GM19328 (cell line): ENCODE measurements around the gene SDCCAG8.

Source experiments
- ATAC-seq: cut with Tn5 transposase; IDR thresholded peaks from one replicate; pipeline ENCODE4 v1.9.1; 2021; ENCODE audit warnings: mild to moderate bottlenecking, moderate library complexity; ENCODE audit not compliant: unreplicated experiment

Gene SDCCAG8

DNA sequence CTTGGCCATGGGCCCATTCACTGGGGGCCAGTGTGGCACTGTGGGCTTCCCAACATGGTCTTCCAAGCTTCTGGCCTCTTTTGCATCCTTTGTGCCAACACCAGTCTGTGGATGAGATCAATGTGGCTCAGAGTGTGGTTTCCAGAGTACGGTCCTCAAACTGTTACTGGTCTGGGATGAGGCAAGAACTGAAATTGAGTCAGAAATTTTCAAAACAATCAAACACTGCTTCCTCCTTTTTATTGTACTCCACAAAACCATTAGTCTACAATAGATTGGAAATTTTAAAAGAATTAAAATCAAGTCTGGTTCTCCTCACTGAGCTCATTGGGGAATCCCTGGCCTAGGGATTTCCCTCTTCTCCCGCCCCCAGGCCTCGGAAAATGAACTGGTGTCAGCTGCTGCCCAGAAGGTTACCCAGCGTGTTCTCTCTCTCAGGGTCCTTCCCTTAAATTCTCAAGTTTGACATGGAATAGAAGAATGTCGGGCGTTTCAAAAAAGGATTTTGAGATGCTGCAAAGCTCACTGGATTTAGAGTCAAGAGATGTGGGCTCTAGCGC is 222.0 kb downstream of the SDCCAG8 start:
- no peak for ATAC-seq

DNA sequence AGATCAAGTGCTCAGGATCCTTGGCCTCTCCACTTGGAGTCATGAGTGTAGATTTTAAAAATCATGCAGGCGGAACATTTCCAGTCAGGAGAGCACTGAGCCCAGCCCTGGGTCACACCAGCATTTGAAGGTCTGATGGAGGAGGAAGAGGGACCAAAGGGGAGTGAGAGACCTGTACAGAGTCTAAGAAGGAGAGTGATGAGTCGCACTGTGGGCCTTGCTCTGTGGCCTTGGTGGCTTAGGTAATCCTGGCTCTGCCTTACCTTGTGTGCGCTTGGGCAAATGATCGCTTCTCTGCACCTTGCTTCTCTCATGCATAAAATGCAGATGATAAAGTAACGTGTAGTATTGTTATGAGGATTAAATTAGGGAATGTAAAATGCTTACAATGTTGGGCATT is 225.3 kb downstream of the SDCCAG8 start:
- no peak for ATAC-seq

DNA sequence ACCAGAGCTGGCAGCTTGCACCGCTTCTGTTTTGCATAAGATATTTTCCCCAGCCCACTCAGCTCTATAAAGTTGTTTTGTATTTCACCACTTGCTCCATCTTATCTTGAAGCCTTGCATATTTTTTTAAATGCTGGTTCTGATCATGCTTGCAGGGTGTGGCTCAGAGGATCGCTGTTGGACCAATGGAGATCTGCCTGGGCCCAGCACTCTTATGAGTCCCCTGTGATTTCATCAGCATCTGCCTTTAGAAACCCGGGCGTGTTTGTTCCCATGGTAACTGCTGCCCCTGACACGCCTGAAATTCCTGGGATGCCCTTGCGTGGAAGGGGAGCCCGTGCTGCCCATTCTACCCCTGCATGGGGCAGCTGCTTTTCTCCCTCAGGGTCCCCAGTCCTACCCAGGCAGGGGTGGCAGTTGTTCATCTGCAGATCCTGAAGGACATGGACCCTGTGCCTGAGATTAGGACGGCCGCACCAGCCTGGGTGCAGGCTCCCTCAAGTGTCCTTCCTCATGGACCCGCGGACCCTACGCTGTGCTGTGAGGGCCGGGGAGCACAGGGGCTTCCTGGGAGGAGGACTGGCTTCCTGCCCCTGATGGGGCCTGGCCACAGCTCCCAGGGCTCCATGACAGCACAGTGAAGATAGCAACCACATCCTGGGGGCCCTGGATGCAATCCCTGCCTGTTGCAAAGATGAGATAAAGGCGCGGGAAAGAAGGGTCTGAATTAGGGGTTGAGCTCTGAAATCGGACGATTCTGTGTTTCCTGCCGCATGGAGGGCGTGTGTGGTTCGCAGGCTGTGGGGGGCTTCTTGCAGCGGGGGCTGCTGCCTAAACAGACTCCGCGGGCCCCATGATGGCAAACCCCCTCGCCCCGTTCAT is 226.5 kb downstream of the SDCCAG8 start:
- no peak for ATAC-seq

DNA sequence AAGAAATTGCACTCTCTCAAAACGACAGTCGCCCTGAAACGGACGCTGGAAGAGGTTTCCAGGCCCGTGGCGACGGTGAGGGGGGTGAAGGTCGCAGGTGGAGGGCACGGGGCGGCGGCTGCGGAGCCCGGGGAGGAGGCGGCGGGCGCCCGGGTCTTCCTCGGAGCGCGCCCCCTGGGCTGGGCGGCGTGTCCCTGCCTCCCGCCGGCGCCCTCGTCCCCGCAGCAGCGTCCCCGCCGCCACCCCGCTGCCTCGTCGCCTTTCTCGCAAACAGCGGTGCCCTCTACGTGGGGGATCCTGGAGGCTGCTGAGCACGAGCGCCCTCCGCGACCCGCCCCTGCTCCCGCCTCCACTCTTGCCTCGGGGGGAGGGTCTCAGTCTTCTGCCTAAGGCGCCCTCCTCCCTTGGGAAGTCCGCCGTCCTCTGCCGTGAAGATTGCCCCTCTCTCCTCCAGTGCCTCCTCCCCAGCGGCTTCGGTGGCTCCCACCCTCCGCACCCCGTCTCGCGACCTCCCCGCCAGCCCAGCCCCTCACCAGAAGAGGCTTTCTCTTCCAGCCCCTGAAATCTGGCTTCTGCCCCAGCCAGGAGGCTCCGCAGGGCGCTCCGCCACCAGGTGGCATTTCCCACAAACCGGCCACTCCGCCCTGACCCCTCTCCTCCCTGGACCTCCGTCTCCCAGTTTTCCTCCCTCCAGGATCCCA is 227.4 kb downstream of the SDCCAG8 start:
- ATAC-seq = no peak

DNA sequence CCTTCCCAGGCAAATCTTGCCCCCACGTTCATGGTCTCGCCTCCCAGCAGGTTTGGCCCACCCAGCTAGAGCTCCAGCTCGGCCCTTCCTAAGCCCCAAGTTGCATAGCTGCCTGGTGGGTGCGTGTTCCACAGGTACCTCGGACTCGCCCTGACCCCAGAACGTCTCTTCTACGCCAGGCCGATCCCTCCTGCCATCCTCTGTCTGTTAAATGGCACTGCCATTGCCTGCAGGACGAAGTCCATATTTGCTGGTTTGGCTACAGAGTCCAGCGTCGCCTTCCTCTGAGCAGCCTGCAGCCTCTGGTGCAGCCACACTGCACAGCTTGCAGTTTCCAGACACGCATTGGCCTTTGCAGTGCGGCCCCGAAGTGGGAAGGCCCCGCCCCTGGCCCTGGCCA is 228.1 kb downstream of the SDCCAG8 start:
- no peak for ATAC-seq

DNA sequence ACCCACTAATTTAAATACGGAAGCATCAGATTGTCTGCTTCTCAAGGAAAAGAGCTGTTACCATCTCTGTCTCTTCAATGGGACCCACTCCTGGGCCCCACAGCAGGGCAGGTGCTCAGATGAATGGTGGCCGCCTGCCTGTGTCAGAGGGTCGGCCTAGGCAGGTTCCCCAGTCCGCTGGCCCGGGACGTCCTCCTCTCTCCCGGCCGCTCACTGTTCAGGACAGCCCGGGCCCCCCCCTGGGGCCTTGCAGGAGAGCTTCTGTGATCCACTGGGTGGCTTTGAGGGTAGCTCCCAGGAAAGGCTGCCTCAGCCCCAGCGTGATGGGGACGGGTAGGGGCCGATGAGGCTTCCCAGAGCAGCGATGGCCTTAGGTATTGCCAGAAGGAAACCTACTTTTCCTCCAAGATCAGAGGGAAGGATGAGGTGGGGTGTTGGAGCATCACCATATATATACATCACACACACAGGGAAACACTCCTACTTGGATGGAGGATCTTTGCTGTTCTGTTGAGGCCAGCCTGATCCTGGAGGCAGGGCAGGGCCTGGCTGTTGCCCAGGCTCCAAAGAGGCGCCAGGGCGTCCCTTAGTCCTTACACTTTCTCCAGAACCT is 231.3 kb downstream of the SDCCAG8 start:
- ATAC-seq = no peak

DNA sequence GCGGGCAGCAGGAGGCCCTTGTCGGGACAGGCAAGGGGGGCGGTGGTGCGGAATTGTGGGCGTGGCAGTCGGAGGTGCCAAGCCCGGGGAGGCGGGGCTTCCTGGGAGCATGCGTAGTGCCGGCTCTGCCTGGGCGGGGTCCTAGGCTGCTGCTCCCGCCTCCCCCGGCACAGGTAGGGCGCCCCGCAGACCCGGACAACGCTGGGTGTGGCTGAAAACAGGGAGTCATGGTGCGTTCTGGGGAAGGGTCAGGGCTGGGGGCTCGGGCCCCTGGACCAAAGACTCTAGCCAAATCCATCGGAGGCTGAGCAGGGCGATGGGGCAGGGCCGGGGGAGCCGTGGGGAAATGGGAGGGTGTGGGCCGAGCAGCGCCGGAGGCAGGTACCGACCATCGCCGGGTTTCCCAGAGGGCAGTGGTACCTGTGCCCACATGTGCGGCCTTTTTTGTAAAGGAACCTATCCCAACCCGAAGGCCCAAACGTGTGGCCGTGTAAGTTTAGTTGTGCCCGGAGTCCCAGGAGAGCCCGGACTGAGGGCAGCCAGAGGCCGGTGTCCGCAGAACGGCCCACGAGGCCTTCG is 231.9 kb downstream of the SDCCAG8 start:
- ATAC-seq = no peak

DNA sequence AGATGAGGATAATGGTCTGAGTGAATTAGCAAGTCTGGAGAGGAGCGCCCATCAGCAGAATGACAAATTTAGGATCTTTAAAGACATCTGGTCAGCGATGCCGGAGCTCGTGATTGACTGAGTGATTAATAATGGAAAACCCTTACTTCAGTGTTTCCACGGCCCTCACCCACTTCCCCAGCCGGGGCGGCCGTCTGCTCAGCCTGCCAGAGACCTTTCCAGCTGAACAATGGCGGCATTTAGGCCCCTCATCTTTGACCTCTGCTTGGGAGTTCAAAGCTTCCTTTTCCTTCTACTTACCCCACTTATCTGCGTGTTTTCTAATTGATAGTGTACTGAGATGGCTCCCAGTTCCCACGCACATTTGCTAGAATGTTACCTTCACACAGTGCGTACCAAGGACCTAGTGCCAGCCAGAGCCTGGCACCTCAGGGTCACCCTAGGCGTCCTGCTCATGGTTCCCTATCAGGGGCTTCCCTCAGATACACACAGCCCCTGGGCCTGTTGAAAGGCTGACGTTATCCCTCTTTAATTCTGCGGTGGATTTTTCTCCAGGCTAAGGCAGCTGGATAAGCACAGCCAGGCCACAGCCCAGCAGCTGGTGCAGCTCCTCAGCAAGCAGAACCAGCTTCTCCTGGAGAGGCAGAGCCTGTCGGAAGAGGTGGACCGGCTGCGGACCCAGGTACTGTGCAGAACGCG is 232.8 kb downstream of the SDCCAG8 start:
- no peak for ATAC-seq

DNA sequence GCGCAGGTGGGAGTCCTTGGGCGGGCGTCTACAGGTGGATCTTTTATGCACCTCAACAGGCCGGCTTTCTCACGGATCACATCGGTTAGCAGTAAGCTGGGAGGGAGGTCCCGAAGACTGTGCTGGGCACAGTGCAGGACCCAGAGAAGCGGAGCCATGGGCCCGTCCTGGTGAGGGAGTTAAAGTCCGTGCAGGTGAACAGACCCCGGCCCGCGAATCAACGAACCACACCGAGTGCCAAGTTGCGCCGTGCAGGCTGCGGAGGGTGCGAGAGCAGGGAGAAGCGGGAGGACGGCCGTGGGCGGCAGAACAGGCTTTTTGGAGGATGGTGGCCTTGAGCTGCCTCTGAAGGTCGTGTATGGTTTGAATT is 233.3 kb downstream of the SDCCAG8 start:
- no peak for ATAC-seq

DNA sequence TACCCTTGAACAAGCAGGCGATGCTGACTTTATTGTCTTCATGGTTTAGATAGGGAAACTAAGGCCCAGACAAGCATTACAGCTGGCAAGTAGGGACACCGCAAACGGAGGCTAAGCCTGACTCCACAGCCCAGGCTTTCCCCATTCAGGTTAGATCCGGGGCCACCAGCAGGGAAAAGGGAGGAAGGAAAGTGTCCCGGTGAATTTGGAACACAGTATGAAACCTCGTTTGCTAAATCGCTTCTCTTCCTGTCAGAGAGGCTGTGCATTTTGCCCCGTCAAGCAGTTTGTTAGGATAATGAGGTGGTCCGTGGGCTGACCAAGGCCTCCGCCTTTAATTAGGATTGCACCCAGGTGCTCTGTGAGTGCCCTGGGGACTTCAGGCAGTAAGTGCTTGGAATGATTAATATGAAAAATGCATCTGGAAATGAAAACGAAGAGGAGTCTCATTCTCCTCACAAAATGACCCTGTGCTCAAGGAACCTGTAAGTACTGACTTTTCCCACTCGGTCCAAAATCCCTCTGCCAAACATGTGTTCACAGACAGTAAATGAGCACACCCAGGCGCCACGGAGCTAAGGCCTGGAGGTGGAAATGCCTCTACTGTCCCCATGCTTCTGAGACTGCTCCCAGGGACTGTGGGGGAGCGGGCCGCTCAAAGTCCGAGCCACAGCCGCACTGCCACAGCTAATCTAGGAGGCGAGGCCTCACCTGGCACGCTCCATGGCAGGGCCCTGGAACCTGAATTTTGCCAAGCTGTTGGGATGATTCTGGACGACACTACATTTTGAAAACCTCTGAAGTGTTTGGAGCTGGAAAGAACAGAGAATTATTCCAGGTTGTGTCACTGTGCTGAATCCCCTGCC is 234.1 kb downstream of the SDCCAG8 start:
- ATAC-seq = no peak

DNA sequence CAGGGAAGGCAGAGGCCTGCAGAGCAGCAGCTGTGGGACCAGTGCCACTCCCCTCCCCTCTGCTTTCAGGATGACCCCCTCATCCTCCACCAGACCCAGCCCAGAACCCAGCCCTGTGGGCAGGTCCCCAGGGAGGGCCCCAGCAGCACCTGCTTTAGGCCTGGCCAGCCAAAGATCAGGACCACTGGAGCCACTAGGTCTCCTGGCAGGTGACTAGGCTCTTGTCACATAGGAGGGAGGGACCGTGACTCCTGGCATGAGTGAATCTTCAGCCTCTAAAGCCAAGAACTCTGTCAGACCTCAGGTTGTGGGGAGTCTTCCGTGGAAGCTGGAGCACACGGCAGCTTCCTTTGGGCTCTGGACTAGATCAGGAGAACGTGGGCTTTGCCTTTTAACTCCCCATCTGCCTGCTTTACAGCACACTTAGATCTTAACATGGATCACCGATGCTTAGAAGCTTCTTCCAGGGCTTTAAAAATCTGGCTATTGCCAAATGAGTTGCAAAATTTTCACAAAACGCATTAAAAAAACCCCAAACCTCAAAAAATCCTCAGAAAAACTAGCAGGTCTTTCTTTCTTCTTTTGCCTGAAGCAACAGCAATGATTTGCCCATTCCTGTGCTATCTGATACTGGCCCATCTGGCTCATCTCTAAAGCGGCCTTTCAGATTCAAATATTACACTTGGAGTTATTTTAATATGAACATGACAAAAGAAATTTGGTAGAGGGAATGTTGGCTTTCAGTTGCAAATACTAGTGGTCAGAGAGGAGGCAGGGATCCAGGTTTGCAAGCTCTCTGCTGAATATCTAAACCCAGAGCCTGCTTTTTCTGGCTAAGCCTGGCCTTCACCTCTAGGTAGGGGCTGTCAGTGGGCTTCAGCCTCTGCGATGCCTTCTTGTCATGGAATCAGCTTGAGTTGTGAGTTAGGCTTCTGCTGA is 235.2 kb downstream of the SDCCAG8 start:
- no peak for ATAC-seq

DNA sequence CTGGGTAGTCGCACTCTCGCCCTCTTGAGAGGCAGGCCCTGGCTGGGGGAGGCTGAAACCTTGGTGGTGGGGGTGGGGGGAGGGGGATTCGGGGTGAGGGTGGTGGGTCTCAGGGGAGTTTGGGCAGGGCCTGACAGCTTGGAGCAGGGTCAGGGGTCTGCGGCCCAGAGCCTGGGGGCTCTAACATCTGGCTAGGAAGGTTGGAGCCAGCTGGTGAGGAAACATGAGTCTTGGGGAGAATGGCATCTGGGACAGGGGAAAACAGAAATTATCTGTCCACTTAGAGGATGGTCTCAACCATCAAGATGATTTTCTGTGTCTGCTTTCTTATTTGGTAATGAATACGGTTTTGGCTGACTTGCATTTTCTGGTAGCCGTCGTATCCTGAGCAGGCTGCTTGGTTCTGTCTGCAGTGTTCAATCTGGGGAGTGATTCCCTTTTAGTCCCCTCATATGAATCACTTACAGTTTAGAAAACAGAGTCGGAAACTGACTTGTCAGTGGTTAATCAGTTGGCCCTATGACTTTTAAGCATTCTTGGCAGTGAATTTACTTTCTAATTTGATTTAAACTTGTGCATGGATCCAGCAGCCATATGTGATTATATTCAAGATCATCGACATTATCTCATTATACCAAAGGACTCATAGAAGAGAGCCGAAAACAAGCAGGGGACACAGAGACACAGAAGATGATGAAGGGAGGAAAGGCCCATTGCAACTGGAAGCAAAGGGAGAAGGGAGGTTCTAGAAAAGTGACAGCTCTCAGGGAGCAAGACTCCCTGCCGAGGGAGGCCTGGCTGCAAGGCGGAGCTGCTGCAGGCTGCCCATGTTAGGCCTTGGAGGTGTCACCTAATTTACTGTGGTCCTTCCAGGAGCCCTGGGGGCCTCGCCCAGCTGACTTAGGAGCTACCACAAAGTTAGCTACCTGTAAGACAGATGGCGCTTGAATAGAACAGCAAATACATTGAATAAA is 237.6 kb downstream of the SDCCAG8 start:
- no peak for ATAC-seq

DNA sequence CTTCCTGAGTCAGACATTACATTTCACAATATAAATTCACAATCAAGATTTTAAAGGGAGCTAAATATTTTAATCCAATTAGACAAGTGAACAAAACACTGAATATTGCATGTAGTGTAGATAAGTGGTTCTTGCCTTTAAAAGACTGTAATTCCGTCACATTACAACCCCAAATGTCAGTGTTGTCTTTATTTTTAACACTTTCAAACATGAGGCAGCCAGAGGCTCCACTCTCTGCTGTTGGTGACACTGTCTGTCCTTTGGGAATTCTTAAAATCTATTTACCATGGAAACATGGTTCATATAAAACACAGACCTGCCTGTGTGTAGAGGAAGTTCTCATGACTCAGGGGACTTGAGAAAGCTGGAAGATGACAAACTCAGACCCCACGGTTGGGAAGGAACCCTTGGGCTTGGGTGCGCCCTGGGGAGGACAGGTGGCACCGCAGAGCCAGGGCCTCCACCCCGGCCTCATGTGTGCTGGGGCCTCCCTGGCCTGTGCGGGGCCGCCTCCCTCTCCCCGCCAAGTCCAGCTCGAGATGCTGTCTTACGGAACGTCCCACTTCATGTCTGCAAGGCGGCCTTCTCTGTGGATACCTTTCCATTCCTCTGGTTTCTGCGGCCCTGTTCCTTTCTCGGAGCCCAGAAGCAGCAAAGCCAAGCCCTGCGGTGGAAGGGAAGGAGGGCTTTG is 239.0 kb downstream of the SDCCAG8 start:
- no peak for ATAC-seq

DNA sequence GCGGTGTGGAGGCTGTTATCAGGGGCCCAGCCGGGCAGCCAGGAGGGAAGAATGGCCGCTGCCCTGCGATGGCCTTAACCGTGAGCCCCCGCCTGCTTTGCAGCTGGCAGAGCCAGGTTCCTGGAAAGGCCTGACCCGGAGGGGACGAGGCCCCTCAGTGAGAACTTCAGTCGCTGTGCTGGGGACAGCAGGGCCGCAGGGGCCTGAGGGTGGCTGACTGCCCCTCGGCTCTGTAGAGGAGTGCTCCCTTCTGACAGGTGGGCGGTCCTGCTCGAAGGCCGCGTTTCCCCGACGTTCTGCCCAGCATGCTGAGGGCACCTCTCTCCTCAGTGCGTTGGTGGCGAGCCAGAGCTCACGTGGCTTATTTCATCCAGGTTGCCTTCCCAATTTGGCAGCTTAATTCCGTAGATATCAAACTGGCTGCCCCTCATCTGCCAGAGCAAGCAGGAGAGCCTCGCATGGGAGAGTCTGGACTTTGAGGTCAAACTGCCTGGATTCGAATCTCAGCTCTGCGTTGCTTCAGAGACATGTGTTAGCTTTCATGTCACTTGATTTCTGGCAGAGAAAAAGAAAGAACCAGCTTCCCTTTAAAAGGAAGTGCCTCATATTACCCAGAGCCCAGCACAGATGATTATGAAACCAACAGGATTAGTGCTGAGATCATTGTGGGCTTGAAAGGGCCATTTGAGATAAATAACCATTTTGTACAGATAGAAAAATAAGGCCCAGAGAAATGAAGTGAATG is 239.8 kb downstream of the SDCCAG8 start:
- ATAC-seq = no peak

DNA sequence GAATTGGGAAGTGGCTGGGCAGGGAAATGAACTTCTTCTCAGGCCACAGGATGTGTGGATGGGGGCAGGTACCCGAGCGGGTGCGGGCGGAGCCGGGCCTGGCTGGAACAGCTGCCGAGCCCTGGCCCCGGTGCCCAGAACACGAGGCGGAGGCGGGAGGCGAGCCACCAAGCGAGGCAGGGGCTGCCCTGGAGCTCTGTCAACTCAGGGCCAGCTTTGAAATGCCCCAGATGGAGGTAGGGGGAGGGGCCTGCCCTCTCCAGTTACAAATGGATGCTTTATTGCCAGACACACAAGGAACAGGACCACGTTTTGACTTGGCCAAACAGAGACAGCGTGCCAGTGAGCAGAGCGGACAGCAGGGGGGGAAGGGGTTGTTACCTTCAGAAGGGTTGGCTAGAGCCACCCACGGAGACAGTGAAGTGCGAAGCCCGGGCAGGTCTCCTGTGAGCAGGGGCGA is 240.4 kb downstream of the SDCCAG8 start:
- ATAC-seq = no peak

DNA sequence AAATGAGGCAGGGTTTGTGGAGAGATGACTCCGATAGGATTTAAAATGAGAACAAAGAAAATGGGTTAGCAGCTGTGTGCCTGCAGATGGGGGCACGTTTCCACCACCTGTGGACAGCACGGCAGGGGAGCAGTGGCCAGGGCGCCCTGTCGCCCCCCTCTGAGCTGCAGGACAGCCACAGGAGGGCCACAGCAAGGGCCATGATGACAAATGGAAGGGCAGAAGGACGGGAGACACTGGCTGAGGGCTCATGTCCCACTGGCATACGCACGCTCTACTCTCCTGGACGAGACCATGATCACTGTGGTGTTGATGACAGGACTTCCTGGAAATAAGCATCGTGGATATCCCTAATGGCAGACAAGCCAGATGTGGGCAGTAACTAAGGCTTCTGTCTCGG is 241.0 kb downstream of the SDCCAG8 start:
- no peak for ATAC-seq
